ENCODE measurements around the gene FAR2. TPM values are rescaled to one million over a fixed set of nuclear protein-coding genes. Genes with fewer than 3 reads are reported as not detected.

FAR2 gene
- total and polyA plus RNA-seq, 2 experiments from 2014 or later: 18.7 to 22.6 TPM

DNA sequence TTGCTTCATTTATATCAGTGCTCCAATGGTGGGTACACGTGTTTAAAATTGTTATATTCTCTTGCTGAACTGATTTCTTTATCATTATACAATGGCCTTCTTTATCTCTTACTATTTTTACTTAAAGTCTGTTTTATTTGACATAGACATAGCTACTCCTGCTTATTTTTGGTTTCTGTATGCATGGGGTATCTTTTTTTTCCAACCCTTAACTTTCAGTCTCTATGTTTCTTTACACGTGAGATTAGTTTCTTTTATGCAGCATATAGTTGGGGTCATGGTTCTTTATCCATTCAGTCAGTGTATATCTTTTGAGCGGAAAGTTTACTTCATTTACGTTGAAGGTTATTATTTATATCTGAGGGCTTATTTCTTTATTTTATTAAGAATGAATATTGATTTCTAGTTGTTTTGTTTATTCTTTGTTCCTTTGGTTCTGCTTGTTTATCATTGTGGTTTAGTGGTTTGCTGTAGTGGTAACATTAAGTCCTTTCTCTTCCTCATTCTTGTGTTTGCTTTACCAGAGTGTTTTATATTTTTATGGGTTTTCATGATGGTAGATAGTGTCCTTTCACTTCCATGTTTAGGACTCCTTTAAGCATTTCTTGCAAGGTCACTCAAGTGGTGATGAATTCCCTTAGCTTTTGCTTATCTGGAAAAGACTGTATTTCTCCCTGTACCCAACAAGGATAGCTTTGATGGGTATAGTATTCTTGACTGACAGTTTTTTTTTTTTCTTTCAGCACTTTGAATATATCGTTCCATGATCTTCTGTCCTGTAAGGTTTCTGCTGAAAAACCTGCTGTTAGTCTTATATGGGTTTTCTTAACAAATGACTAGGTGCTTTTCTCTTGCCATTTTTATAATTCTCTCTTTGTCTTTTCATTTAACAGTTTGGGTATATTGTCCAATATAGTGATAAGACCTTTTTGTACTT is 38.3 kb upstream of the FAR2 start:
- Histone ChIP-seq H4K20me1 (replicated peaks; ENCODE audit: insufficient read depth) (no peaks in the 10 kb centered on the region), H3K27ac (ENCODE audit: low read depth) (no peak overlapping the region), H3K79me2 (replicated peaks; ENCODE audit: insufficient read depth) (no peaks in the 10 kb centered on the region), H3F3A (replicated peaks; ENCODE audit: low read depth) (no peaks in the 10 kb centered on the region), H2AFZ (no peak overlapping the region), H3K4me3 (no peak overlapping the region), H3K36me3 (ENCODE audit: insufficient read depth) (no peaks in the 10 kb centered on the region), H3K9me2 (ENCODE audit: insufficient read depth) (no peaks in the 10 kb centered on the region; the same call in 1 of the 2 replicates), H3K4me1 (ENCODE audit: insufficient read depth) (no peaks in the 10 kb centered on the region), H3K27me3 (ENCODE audit: insufficient read depth) (no peaks in the 10 kb centered on the region), H3K4me2 (no peak overlapping the region)
- H3K36me3 Mint-ChIP-seq (ENCODE audit: low read depth): peaks cover 5% of the 10 kb centered on the region; the same call in 2 of the 3 replicates
- no peaks in the 10 kb centered on the region for H3K27me3 Mint-ChIP-seq (ENCODE audit: insufficient read depth, low read depth, poor library complexity)
- ATAC-seq (no peak), DNase-seq (ENCODE audit: low spot score) (no peak)
- H3K27ac Mint-ChIP-seq: no peak overlapping the region
- H3K9me3 Mint-ChIP-seq: peaks cover 36% of the 10 kb centered on the region
- TF ChIP-seq EZH2phosphoT487 (IDR thresholded peaks at IDR 0.05; ENCODE audit: unreplicated experiment) (no peak), CREB1 (CRISPR knock-in tag; IDR thresholded peaks at IDR 0.05; ENCODE audit: low read depth) (no peak), POLR2AphosphoS5 (IDR thresholded peaks at IDR 0.05; ENCODE audit: low read depth) (no peak), ZNF462 (CRISPR knock-in tag; IDR thresholded peaks at IDR 0.05) (no peak), EZH2 (IDR thresholded peaks at IDR 0.05; ENCODE audit: low read depth, unreplicated experiment) (no peak), NANOG (IDR thresholded peaks at IDR 0.05; ENCODE audit: borderline replicate concordance) (no peak), STAT1 (IDR thresholded peaks at IDR 0.05; ENCODE audit: unreplicated experiment) (no peak), JUNB (IDR thresholded peaks at IDR 0.05; ENCODE audit: unreplicated experiment) (no peak), ZNF114 (CRISPR knock-in tag; IDR thresholded peaks at IDR 0.05) (no peak), ZNF331 (CRISPR knock-in tag; IDR thresholded peaks at IDR 0.05; ENCODE audit: low read depth) (no peak)
- TF ChIP-seq, protein P1, sequence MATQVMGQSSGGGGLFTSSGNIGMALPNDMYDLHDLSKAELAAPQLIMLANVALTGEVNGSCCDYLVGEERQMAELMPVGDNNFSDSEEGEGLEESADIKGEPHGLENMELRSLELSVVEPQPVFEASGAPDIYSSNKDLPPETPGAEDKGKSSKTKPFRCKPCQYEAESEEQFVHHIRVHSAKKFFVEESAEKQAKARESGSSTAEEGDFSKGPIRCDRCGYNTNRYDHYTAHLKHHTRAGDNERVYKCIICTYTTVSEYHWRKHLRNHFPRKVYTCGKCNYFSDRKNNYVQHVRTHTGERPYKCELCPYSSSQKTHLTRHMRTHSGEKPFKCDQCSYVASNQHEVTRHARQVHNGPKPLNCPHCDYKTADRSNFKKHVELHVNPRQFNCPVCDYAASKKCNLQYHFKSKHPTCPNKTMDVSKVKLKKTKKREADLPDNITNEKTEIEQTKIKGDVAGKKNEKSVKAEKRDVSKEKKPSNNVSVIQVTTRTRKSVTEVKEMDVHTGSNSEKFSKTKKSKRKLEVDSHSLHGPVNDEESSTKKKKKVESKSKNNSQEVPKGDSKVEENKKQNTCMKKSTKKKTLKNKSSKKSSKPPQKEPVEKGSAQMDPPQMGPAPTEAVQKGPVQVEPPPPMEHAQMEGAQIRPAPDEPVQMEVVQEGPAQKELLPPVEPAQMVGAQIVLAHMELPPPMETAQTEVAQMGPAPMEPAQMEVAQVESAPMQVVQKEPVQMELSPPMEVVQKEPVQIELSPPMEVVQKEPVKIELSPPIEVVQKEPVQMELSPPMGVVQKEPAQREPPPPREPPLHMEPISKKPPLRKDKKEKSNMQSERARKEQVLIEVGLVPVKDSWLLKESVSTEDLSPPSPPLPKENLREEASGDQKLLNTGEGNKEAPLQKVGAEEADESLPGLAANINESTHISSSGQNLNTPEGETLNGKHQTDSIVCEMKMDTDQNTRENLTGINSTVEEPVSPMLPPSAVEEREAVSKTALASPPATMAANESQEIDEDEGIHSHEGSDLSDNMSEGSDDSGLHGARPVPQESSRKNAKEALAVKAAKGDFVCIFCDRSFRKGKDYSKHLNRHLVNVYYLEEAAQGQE (IDR thresholded peaks at IDR 0.05; ENCODE audit: unreplicated experiment): no peak
- TF ChIP-seq, protein P2, sequence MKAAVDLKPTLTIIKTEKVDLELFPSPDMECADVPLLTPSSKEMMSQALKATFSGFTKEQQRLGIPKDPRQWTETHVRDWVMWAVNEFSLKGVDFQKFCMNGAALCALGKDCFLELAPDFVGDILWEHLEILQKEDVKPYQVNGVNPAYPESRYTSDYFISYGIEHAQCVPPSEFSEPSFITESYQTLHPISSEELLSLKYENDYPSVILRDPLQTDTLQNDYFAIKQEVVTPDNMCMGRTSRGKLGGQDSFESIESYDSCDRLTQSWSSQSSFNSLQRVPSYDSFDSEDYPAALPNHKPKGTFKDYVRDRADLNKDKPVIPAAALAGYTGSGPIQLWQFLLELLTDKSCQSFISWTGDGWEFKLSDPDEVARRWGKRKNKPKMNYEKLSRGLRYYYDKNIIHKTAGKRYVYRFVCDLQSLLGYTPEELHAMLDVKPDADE (IDR thresholded peaks at IDR 0.05): no peak
- TF ChIP-seq, protein P3, sequence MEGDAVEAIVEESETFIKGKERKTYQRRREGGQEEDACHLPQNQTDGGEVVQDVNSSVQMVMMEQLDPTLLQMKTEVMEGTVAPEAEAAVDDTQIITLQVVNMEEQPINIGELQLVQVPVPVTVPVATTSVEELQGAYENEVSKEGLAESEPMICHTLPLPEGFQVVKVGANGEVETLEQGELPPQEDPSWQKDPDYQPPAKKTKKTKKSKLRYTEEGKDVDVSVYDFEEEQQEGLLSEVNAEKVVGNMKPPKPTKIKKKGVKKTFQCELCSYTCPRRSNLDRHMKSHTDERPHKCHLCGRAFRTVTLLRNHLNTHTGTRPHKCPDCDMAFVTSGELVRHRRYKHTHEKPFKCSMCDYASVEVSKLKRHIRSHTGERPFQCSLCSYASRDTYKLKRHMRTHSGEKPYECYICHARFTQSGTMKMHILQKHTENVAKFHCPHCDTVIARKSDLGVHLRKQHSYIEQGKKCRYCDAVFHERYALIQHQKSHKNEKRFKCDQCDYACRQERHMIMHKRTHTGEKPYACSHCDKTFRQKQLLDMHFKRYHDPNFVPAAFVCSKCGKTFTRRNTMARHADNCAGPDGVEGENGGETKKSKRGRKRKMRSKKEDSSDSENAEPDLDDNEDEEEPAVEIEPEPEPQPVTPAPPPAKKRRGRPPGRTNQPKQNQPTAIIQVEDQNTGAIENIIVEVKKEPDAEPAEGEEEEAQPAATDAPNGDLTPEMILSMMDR (conservative IDR thresholded peaks at IDR 0.05; ENCODE audit: low read depth in 2 of 2): no peak
- no peaks in the 10 kb centered on the region for H3K4me1 Mint-ChIP-seq
- H3K4me3 Mint-ChIP-seq: no peak overlapping the region

Data from GM23338 (cell line).